H1 (cell line): ENCODE measurements around the gene IQCN. TPM values are rescaled to one million over a fixed set of nuclear protein-coding genes. Genes with fewer than 3 reads are reported as not detected.

Experiments used
- CTCF ChIA-PET: fragments of 300-600 bp; sonication (Branson Sonifier 250); formaldehyde crosslinking; loops from one replicate; lab custom pipeline; 2021; ENCODE audit not compliant: partially characterized antibody; lab: Charles Lee
- POLR2A ChIA-PET: fragments of 300-600 bp; sonication (Branson Sonifier 250); formaldehyde crosslinking; loops from one replicate; lab custom pipeline; 2021; ENCODE audit warnings: inconsistent platforms; ENCODE audit not compliant: partially characterized antibody; lab: Charles Lee
- DNase-seq, 2 experiments: peaks; one replicate each; pipeline versions ENCODE4 v3.0.0 to v3.0.0-alpha.2; 2010 to 2022; ENCODE audit warnings: low spot score in 2 of 2, low read depth in 1 of 2, mixed read lengths in 1 of 2
- FAIRE-seq: peaks from 2 replicates; lab custom pipeline; 2011; peaks lifted over from hg19 to GRCh38; lab: Jason Lieb, UNC
- H2AFZ ChIP-seq: 2 replicates; pipeline ENCODE4 v1.8.1; 2012; ENCODE audit warnings: low read length, inconsistent platforms
- H2AK5ac ChIP-seq: 2 replicates; pipeline ENCODE4 v1.6.1; 2013; ENCODE audit warnings: low read depth, low read length
- H2BK120ac ChIP-seq: replicated peaks from 2 replicates; pipeline ENCODE3; 2013; ENCODE audit warnings: low read depth, low read length, inconsistent platforms
- H2BK12ac ChIP-seq: 2 replicates; pipeline ENCODE4 v1.6.1; 2013; ENCODE audit warnings: low read depth, low read length
- H2BK15ac ChIP-seq: 2 replicates; pipeline ENCODE4 v1.6.1; 2013; ENCODE audit warnings: low read length
- H2BK20ac ChIP-seq: 2 replicates; pipeline ENCODE4 v1.6.1; 2013; ENCODE audit warnings: low read length
- H2BK5ac ChIP-seq: 2 replicates; pipeline ENCODE4 v1.6.1; 2013; ENCODE audit warnings: low read depth, low read length
- H3K14ac ChIP-seq: 2 replicates; pipeline ENCODE4 v1.6.1; 2013; ENCODE audit warnings: inconsistent platforms; ENCODE audit not compliant: insufficient read length
- H3K18ac ChIP-seq: 2 replicates; pipeline ENCODE4 v1.6.1; 2013; ENCODE audit warnings: low read length; ENCODE audit errors: extremely low read depth
- H3K23ac ChIP-seq: 2 replicates; pipeline ENCODE4 v1.6.1; 2013; ENCODE audit warnings: inconsistent platforms; ENCODE audit not compliant: insufficient read length
- H3K23me2 ChIP-seq: 2 replicates; pipeline ENCODE4 v1.6.1; 2013; ENCODE audit warnings: low read depth, low read length
- H3K27ac ChIP-seq: 2 replicates; pipeline ENCODE4 v1.6.1; 2011; ENCODE audit warnings: low read depth, low read length, inconsistent platforms
- H3K27me3 ChIP-seq, 4 experiments: replicated peaks in 1 of 4; 1 replicate in 1 of 4; 2 replicates in 3 of 4; pipeline versions ENCODE4 v1.6.1 to v1.8.1; 2011 to 2013; ENCODE audit warnings: low read length in 3 of 4, mild to moderate bottlenecking in 3 of 4, inconsistent platforms in 2 of 4, mixed read lengths in 2 of 4, moderate library complexity in 1 of 4; ENCODE audit not compliant: control insufficient read depth in 3 of 4, insufficient read depth in 3 of 4; ENCODE audit errors: extremely low read depth in 1 of 4
- H3K36me3 ChIP-seq, 4 experiments: 2 replicates each; pipeline versions ENCODE4 v1.6.1 to v1.8.1; 2011 to 2013; ENCODE audit warnings: mild to moderate bottlenecking in 4 of 4, low read length in 3 of 4, moderate library complexity in 2 of 4, control low read depth in 1 of 4, inconsistent platforms in 1 of 4; ENCODE audit not compliant: insufficient read depth in 4 of 4, control insufficient read depth in 2 of 4
- H3K4ac ChIP-seq: replicated peaks from 2 replicates; pipeline ENCODE3; 2013; ENCODE audit warnings: low read length, low read depth, mixed read lengths, inconsistent platforms; ENCODE audit not compliant: insufficient read length
- H3K4me1 ChIP-seq, 4 experiments: replicated peaks in 1 of 4; 1 replicate in 1 of 4; 2 replicates in 3 of 4; pipeline versions ENCODE4 v1.6.1 to v1.8.1; 2011 to 2013; ENCODE audit warnings: low read length in 3 of 4, inconsistent platforms in 2 of 4, mixed read lengths in 1 of 4; ENCODE audit not compliant: insufficient read depth in 4 of 4, control insufficient read depth in 3 of 4
- H3K4me2 ChIP-seq, 2 experiments: 2 replicates each; pipeline versions ENCODE4 v1.6.1 to v1.8.1; 2011 to 2013; ENCODE audit warnings: low read depth in 2 of 2, low read length in 2 of 2, control low read depth in 1 of 2, inconsistent platforms in 1 of 2, mild to moderate bottlenecking in 1 of 2; ENCODE audit not compliant: insufficient read depth in 1 of 2
- H3K4me3 ChIP-seq, 4 experiments: fragments of 200-600, 300-600 bp in 1 of 4; sonication (generic), shearing (Covaris generic), sonication (Bioruptor Twin) in 1 of 4; 2 replicates each; pipeline versions ENCODE4 v1.5.1 to v1.8.1; 2011 to 2016; ENCODE audit warnings: low read length in 4 of 4, low read depth in 3 of 4, control low read depth in 2 of 4, inconsistent platforms in 2 of 4, mild to moderate bottlenecking in 2 of 4, mixed read lengths in 1 of 4, moderate library complexity in 1 of 4; ENCODE audit not compliant: insufficient read depth in 2 of 4; ENCODE audit errors: extremely low read depth in 1 of 4
- H3K56ac ChIP-seq: replicated peaks from 2 replicates; pipeline ENCODE3; 2013; ENCODE audit warnings: low read depth, mild to moderate bottlenecking, mixed read lengths, low read length, inconsistent platforms; ENCODE audit not compliant: insufficient read length
- H3K79me1 ChIP-seq: 2 replicates; pipeline ENCODE4 v1.6.1; 2013; ENCODE audit warnings: low read depth, low read length, control low read depth
- H3K79me2 ChIP-seq, 2 experiments: 2 replicates each; pipeline versions ENCODE4 v1.6.1 to v1.8.1; 2012 to 2013; ENCODE audit warnings: low read length in 2 of 2, mild to moderate bottlenecking in 2 of 2, inconsistent platforms in 1 of 2; ENCODE audit not compliant: insufficient read depth in 2 of 2, control insufficient read depth in 1 of 2
- H3K9ac ChIP-seq, 4 experiments: replicated peaks in 1 of 4; 1 replicate in 1 of 4; 2 replicates in 3 of 4; pipeline versions ENCODE4 v1.6.1 to v1.8.1; 2011 to 2013; ENCODE audit warnings: low read depth in 3 of 4, low read length in 3 of 4, control low read depth in 2 of 4, mild to moderate bottlenecking in 2 of 4, moderate library complexity in 2 of 4, inconsistent platforms in 1 of 4; ENCODE audit errors: extremely low read depth in 1 of 4
- H3K9me3 ChIP-seq, 2 experiments: 2 replicates each; pipeline versions ENCODE4 v1.6.1 to v1.8.1; 2012 to 2013; ENCODE audit warnings: mild to moderate bottlenecking in 2 of 2, moderate library complexity in 2 of 2, control low read depth in 1 of 2, inconsistent platforms in 1 of 2, low read depth in 1 of 2, low read length in 1 of 2, mixed read lengths in 1 of 2; ENCODE audit not compliant: insufficient read depth in 2 of 2
- H4K20me1 ChIP-seq, 2 experiments: replicated peaks in 1 of 2; 2 replicates each; pipeline versions ENCODE3 to v1.8.1; 2011 to 2013; ENCODE audit warnings: inconsistent platforms in 2 of 2, low read length in 2 of 2, mild to moderate bottlenecking in 1 of 2; ENCODE audit not compliant: insufficient read depth in 2 of 2, control insufficient read depth in 1 of 2
- H4K5ac ChIP-seq: 2 replicates; pipeline ENCODE4 v1.6.1; 2013; ENCODE audit warnings: low read length, low read depth, mixed read lengths, inconsistent platforms; ENCODE audit not compliant: insufficient read length
- H4K8ac ChIP-seq: 2 replicates; pipeline ENCODE4 v1.8.0; 2013; ENCODE audit warnings: mild to moderate bottlenecking, moderate library complexity, low read length, inconsistent platforms; ENCODE audit not compliant: insufficient read depth; ENCODE audit errors: extremely low read depth
- H4K91ac ChIP-seq: replicated peaks from 2 replicates; pipeline ENCODE3; 2013; ENCODE audit warnings: low read length, mixed read lengths, inconsistent platforms; ENCODE audit not compliant: insufficient read length
- BACH1 ChIP-seq: IDR thresholded peaks from 2 replicates; pipeline ENCODE4 v1.6.1; 2012; ENCODE audit warnings: low read length, improper control_type of control experiment
- EGR1 ChIP-seq: IDR thresholded peaks from 2 replicates; pipeline ENCODE4 v1.6.1; 2011; ENCODE audit warnings: low read depth, low read length, borderline replicate concordance
- EP300 ChIP-seq, 2 experiments: IDR thresholded peaks; 1 replicate in 1 of 2; 2 replicates in 1 of 2; pipeline ENCODE4 v1.6.1; 2011 to 2012; ENCODE audit warnings: low read depth in 2 of 2, low read length in 2 of 2, mild to moderate bottlenecking in 2 of 2, borderline replicate concordance in 1 of 2, inconsistent platforms in 1 of 2, moderate library complexity in 1 of 2
- HDAC6 ChIP-seq: IDR thresholded peaks from one replicate; pipeline ENCODE4 v1.7.1; 2012; ENCODE audit warnings: low read depth, mild to moderate bottlenecking, inconsistent platforms, low read length, moderate library complexity
- JUN ChIP-seq: IDR thresholded peaks from 2 replicates; pipeline ENCODE4 v1.6.1; 2011; ENCODE audit warnings: low read depth, mild to moderate bottlenecking, improper control_type of control experiment, low read length
- RAD21 ChIP-seq, 2 experiments: IDR thresholded peaks in 1 of 2; conservative IDR thresholded peaks in 1 of 2; 2 replicates each; pipeline ENCODE4 v1.6.1; 2011; ENCODE audit warnings: low read depth in 2 of 2, low read length in 2 of 2, improper control_type of control experiment in 1 of 2, inconsistent platforms in 1 of 2, mild to moderate bottlenecking in 1 of 2, moderate library complexity in 1 of 2
- RNF2 ChIP-seq: fragments of 200-900, 300-1000 bp; sonication (generic); IDR thresholded peaks from 2 replicates; pipeline ENCODE4 v1.7.1; 2016; ENCODE audit warnings: borderline replicate concordance, low read depth, mild to moderate bottlenecking, antibody characterized with exemption, low read length; ENCODE audit not compliant: poor library complexity, severe bottlenecking; ENCODE audit errors: missing control alignments
- RXRA ChIP-seq: IDR thresholded peaks from 2 replicates; pipeline ENCODE4 v1.6.1; 2011; ENCODE audit warnings: low read depth, mild to moderate bottlenecking, low read length, moderate library complexity; ENCODE audit not compliant: insufficient read depth
- TEAD4 ChIP-seq: IDR thresholded peaks from 2 replicates; pipeline ENCODE4 v1.6.1; 2012; ENCODE audit warnings: low read depth, low read length, inconsistent platforms, mixed read lengths
- polyA plus RNA-seq, 7 experiments: library from polyadenylated mRNA; depleted of rRNA in 3 of 7; stranded (reverse) in 5 of 7; unstranded in 2 of 7; fragments of >200 nt in 5 of 7; fragments of 200-250 nt in 2 of 7; gene quantifications; 1 replicate in 5 of 7; 2 replicates in 1 of 7; 4 replicates in 1 of 7; pipeline versions ENCODE4 v1.2.1 to v1.2.3, GENCODE V29; 2011 to 2013; ENCODE audit warnings: missing spikeins in 2 of 7, mixed read lengths in 2 of 7
- total RNA-seq: library from RNA; stranded (reverse); fragmentation: NEBNext Ultra II Directional; extraction: Animal tissue kit (Norgen Biotek cat#: 25700); gene quantifications from 2 replicates; pipeline ENCODE4 v1.2.1, GENCODE V29; 2021
- TF ChIP-seq, protein P1 (sequence below): IDR thresholded peaks from 2 replicates; pipeline ENCODE4 v1.6.1; 2012; ENCODE audit warnings: inconsistent platforms
- TF ChIP-seq, protein P2 (sequence below): IDR thresholded peaks from 2 replicates; pipeline ENCODE4 v1.6.1; 2012; ENCODE audit warnings: inconsistent platforms

Gene IQCN
- total and polyA plus RNA-seq, 2 of the 8 experiments (the other 6 are each of a cell fraction or from before 2014, with no cell fraction given) = 0.36 to 1.0 TPM

DNA sequence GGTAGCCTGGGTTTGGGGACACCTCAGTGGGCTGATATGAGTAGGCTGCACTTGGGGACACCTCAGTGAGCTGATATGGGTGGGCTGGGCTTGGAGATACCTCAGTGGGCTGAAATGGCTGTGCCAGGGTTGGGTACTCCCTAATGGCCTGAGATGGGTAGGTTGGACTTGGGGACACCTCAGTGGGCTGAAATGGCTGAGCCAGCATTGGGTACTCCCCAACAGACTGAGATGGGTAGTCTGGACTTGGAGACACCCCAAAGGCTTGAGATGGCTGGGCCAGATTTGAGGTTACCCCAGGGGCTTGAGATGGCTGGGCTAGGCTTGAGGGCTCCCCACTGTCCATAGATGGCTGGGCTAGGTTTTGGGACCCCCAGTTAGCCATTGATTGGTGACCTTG, 12.1 kb downstream of the IQCN start:
- H4K5ac ChIP-seq = no peak overlapping the region
- no peak for FAIRE-seq
- H2BK15ac ChIP-seq = 0 out of 2 replicates have a peak overlapping the region, but pooled peaks have one; percentile 61
- no peak overlapping the region for H2BK20ac ChIP-seq
- no peak overlapping the region for H4K91ac ChIP-seq
- H2AFZ ChIP-seq = no peak overlapping the region
- CTCF ChIA-PET = interaction anchor here (1.2 to 3.9 kb wide), 4 partner anchors 10 to 41 kb away, joined by 3 to 21 read pairs (median 18); no protein-coding TSS in a partner anchor
- DNase-seq = no peak
- no peak overlapping the region for H3K23ac ChIP-seq
- no peaks in the 10 kb centered on the region for H3K23me2 ChIP-seq
- peaks cover 0 to 10% (median 0%) of the 10 kb centered on the region in 4 experiments; a peak in 3 of 7 replicates for H3K27me3 ChIP-seq
- no peak overlapping the region for H3K14ac ChIP-seq
- no peak overlapping the region for H2BK120ac ChIP-seq
- H2BK12ac ChIP-seq = no peak overlapping the region; the same call in 1 of the 2 replicates
- H3K9ac ChIP-seq = no peak overlapping the region
- no peak overlapping the region for H3K4ac ChIP-seq
- H3K79me1 ChIP-seq = no peaks in the 10 kb centered on the region; the same call in 1 of the 2 replicates
- no peak overlapping the region for H2BK5ac ChIP-seq
- H3K9me3 ChIP-seq = no peaks in the 10 kb centered on the region
- H3K4me2 ChIP-seq = no peak overlapping the region
- no peaks in the 10 kb centered on the region; a peak in 1 of 8 replicates for H3K36me3 ChIP-seq
- no peak overlapping the region for H3K4me3 ChIP-seq
- peaks cover 0 to 1% of the 10 kb centered on the region in 2 experiments for H4K20me1 ChIP-seq
- POLR2A ChIA-PET = interaction anchor here (0.7 to 3.8 kb wide), 5 partner anchors 16 to 31 kb away, joined by 3 to 19 read pairs (median 5); partner anchors contain the start of gene JUND
- H3K56ac ChIP-seq = no peak overlapping the region
- H3K27ac ChIP-seq = no peak overlapping the region
- no peak overlapping the region for H3K18ac ChIP-seq
- H3K4me1 ChIP-seq = no peaks in the 10 kb centered on the region
- H4K8ac ChIP-seq = no peak overlapping the region
- no peaks in the 10 kb centered on the region for H3K79me2 ChIP-seq
- H2AK5ac ChIP-seq = no peak overlapping the region
- TF ChIP-seq EP300 (IDR thresholded peaks at IDR 0.05; ENCODE audit: borderline replicate concordance in 1 of 2, low read depth in 2 of 2, low read length in 2 of 2) (no peak), BACH1 (no peak), RNF2 (no peak), TEAD4 (no peak), HDAC6 (no peak), RAD21 (IDR thresholded peaks at IDR 0.05 in 1 of 2, conservative IDR thresholded peaks at IDR 0.05 in 1 of 2; ENCODE audit: low read depth in 2 of 2, low read length in 2 of 2) (no peak), JUN (no peak), RXRA (no peak), EGR1 (no peak)
- TF ChIP-seq, protein P1, sequence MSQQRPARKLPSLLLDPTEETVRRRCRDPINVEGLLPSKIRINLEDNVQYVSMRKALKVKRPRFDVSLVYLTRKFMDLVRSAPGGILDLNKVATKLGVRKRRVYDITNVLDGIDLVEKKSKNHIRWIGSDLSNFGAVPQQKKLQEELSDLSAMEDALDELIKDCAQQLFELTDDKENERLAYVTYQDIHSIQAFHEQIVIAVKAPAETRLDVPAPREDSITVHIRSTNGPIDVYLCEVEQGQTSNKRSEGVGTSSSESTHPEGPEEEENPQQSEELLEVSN = no peak
- TF ChIP-seq, protein P2, sequence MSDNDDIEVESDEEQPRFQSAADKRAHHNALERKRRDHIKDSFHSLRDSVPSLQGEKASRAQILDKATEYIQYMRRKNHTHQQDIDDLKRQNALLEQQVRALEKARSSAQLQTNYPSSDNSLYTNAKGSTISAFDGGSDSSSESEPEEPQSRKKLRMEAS = no peak
